Ovary (tissue), 3 donors: ENCODE data around the gene UBE2QL1.

Experiments
- EP300 ChIP-seq: sonication (generic); formaldehyde crosslinking; IDR thresholded peaks from one replicate; pipeline ENCODE4 v1.6.1; 2017; ENCODE audit warnings: antibody characterized with exemption
- POLR2A ChIP-seq: fragments of 450-650 bp; IDR thresholded peaks from one replicate; pipeline ENCODE4 v1.6.1; 2017; ENCODE audit warnings: antibody characterized with exemption, mild to moderate bottlenecking, moderate library complexity
- TF ChIP-seq, protein P1 (sequence below), 3 donors: fragments of 450-650 bp in 2 of 3; fragments of 200-600 bp in 1 of 3; IDR thresholded peaks; one replicate each; pipeline versions ENCODE4 v1.5.1 to v1.8.0; 2016 to 2022; ENCODE audit warnings: antibody characterized with exemption in 3 of 3, mild to moderate bottlenecking in 1 of 3
- donor health status: DM: no; HTN: no; CAD: no.

DNA sequence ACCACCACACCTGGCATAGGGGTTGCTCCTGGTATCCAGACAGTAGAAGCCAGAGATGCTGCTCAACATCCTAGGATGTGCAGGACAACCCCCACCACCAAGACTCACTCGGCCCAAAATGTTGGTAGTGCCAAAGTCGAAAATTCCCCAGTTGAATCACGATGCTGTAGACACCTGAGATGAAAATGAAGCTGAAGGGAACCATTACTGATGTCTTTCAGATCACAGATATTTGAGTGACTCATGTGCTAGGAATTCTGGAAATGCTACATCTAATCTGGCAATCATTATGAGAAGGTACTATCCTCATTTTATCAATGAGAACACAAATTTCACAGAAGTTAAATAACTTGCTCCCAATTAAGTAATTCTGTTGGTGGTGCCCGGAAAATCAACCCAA is 21.0 kb upstream of the UBE2QL1 start:
- TF ChIP-seq, protein P1, sequence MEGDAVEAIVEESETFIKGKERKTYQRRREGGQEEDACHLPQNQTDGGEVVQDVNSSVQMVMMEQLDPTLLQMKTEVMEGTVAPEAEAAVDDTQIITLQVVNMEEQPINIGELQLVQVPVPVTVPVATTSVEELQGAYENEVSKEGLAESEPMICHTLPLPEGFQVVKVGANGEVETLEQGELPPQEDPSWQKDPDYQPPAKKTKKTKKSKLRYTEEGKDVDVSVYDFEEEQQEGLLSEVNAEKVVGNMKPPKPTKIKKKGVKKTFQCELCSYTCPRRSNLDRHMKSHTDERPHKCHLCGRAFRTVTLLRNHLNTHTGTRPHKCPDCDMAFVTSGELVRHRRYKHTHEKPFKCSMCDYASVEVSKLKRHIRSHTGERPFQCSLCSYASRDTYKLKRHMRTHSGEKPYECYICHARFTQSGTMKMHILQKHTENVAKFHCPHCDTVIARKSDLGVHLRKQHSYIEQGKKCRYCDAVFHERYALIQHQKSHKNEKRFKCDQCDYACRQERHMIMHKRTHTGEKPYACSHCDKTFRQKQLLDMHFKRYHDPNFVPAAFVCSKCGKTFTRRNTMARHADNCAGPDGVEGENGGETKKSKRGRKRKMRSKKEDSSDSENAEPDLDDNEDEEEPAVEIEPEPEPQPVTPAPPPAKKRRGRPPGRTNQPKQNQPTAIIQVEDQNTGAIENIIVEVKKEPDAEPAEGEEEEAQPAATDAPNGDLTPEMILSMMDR (IDR thresholded peaks at IDR 0.05): no peak
- TF ChIP-seq POLR2A: no peak
- TF ChIP-seq EP300: no peak
